K562 (cell line): ENCODE results near the gene OVCA2.

ENCODE experiments used
- ATF3 ChIP-seq, 2 experiments: fragments of 450-650 bp in 1 of 2; sonication (generic) in 1 of 2; formaldehyde crosslinking in 1 of 2; IDR thresholded peaks in 1 of 2; conservative IDR thresholded peaks in 1 of 2; 2 replicates each; pipeline versions ENCODE4 v1.6.1 to v1.8.1; 2016 to 2023; ENCODE audit warnings: mild to moderate bottlenecking in 2 of 2, moderate library complexity in 2 of 2, inconsistent platforms in 1 of 2, missing genetic modification reagents in 1 of 2
- CHD2 ChIP-seq: IDR thresholded peaks from 2 replicates; pipeline ENCODE4 v1.6.1; 2011; ENCODE audit warnings: low read depth, low read length
- CSDE1 ChIP-seq, 2 experiments: fragments of 450-650 bp; IDR thresholded peaks; 2 replicates each; pipeline ENCODE4 v1.6.1; 2016; ENCODE audit warnings: mild to moderate bottlenecking in 1 of 2
- CTCF ChIP-seq, 3 experiments: IDR thresholded peaks in 2 of 3; conservative IDR thresholded peaks in 1 of 3; 2 replicates each; pipeline ENCODE4 v1.5.1; 2011 to 2012; ENCODE audit warnings: low read length in 3 of 3, mild to moderate bottlenecking in 3 of 3, control low read depth in 2 of 3, improper control_type of control experiment in 1 of 3, inconsistent platforms in 1 of 3, low read depth in 1 of 3, mixed read lengths in 1 of 3, moderate library complexity in 1 of 3; ENCODE audit not compliant: insufficient read depth in 2 of 3
- NR1H2 ChIP-seq: sonication (generic); formaldehyde crosslinking; IDR thresholded peaks from 2 replicates; pipeline ENCODE4 v1.4.0; 2020; ENCODE audit warnings: mild to moderate bottlenecking, missing genetic modification reagents
- RBM22 ChIP-seq: fragments of 200-400 bp; formaldehyde crosslinking; IDR thresholded peaks from 2 replicates; pipeline ENCODE4 v1.6.1; 2018; ENCODE audit warnings: low read length, low read depth; ENCODE audit not compliant: poor library complexity, severe bottlenecking
- RNF2 ChIP-seq: sonication (generic); IDR thresholded peaks from 2 replicates; pipeline ENCODE4 v1.6.1; 2016
- ZNF274 ChIP-seq: IDR thresholded peaks from 2 replicates; pipeline ENCODE4 v1.6.1; 2011; ENCODE audit warnings: low read depth, mild to moderate bottlenecking, low read length, moderate library complexity, borderline replicate concordance
- ZNF695 ChIP-seq: fragments of 450-650 bp; formaldehyde crosslinking; IDR thresholded peaks from 2 replicates; pipeline ENCODE4 v1.4.0; 2020; ENCODE audit warnings: mild to moderate bottlenecking, moderate library complexity
- TF ChIP-seq, protein P1 (sequence below): fragments of 250-450 bp; sonication (Bioruptor Pico); IDR thresholded peaks from 2 replicates; pipeline ENCODE4 v1.8.0; 2021; ENCODE audit warnings: moderate library complexity, mild to moderate bottlenecking, inconsistent platforms

- TF ChIP-seq RNF2 = no peak
- TF ChIP-seq CHD2 = no peak
- no peak for TF ChIP-seq CTCF (IDR thresholded peaks at IDR 0.05 in 2 of 3, conservative IDR thresholded peaks at IDR 0.05 in 1 of 3; ENCODE audit: insufficient read depth in 2 of 3, low read depth in 1 of 3, low read length in 3 of 3)
- TF ChIP-seq CSDE1 (IDR thresholded peaks at IDR 0.05) = no peak
- no peak for TF ChIP-seq ATF3 (IDR thresholded peaks at IDR 0.05)
- no peak for TF ChIP-seq ATF3 (CRISPR knock-in tag; conservative IDR thresholded peaks at IDR 0.05)
- no peak for TF ChIP-seq RBM22
- TF ChIP-seq NR1H2 (CRISPR knock-in tag) = no peak
- no peak for TF ChIP-seq ZNF274
- TF ChIP-seq, protein P1, sequence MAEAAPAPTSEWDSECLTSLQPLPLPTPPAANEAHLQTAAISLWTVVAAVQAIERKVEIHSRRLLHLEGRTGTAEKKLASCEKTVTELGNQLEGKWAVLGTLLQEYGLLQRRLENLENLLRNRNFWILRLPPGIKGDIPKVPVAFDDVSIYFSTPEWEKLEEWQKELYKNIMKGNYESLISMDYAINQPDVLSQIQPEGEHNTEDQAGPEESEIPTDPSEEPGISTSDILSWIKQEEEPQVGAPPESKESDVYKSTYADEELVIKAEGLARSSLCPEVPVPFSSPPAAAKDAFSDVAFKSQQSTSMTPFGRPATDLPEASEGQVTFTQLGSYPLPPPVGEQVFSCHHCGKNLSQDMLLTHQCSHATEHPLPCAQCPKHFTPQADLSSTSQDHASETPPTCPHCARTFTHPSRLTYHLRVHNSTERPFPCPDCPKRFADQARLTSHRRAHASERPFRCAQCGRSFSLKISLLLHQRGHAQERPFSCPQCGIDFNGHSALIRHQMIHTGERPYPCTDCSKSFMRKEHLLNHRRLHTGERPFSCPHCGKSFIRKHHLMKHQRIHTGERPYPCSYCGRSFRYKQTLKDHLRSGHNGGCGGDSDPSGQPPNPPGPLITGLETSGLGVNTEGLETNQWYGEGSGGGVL (CRISPR knock-in tag) = no peak
- TF ChIP-seq ZNF695 (CRISPR knock-in tag) = no peak
These were observed 34.5 kb downstream of the OVCA2 start for GRCh38 chr17:2076087-2076984.
